HG03159 (cell line): ENCODE measurements around the gene ZDHHC19.
"Not testable (repeated sequence)": the region's sequence is repeated elsewhere in the genome, so short reads cannot be mapped to it uniquely, and the experiment has no call there.

Experiments
- ATAC-seq: cut with Tn5 transposase; IDR thresholded peaks from one replicate; pipeline ENCODE4 v1.9.1; 2021; ENCODE audit warnings: mild to moderate bottlenecking, moderate library complexity; ENCODE audit not compliant: unreplicated experiment

Gene ZDHHC19

DNA sequence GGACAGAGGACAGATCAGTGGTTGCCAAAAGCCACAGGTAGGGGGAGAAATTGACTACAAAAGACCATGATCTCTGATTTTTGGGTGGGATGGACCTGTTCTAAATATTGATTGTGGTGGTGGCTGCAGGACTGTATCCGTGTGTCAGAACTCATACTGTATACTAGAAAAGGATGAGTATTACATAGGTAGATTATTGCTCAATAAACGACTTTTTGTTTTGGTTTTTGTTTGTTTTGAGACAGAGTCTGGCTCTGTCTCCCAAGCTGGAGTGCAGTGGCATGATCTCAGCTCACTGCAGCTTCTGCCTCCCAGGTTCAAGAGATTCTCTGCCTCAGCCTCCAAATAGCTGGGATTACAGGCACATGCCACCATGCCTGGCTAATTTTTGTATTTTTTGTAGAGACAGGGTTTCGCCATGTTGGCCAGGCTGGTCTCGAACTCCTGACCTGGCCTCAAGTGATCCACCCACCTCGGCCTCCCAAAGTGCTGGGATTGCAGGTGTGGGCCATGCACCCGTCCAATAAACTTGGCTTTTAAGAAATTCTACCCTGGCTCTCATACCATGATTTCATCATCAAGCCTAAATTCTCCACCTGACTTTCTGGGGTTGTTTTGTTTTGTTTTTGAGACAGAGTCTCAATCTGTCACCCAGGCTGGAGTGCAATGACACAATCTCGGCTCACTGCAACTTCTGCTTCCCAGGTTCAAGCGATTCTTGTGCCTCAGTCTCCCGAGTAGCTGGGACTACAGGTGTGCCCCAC is 5.6 kb downstream of the ZDHHC19 start:
- ATAC-seq: not testable (repeated sequence)

DNA sequence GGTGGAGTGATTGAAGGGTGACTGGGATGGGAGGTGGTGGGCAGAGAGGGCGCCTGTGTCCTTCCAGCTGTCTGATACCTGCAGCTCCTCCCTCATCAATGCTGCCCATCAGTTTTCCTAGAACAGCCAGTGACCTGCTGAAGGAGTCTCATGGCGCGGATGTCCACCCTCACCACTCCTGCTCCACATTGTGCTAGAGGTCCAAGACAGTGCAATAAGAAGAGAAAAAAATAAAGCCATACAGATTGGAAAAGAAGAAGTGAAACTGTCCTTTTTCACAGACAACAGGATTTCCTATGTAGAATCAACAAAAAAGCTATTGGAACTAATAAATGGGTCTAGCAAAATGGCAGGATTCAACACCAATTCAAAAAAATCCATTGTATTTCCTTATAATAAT is 7.4 kb downstream of the ZDHHC19 start:
- no peak for ATAC-seq

GRCh38 chr3:196202516-196202970 is 8.7 kb downstream of the ZDHHC19 start:
- ATAC-seq: no peak

GRCh38 chr3:196198771-196199753 is 12.1 kb downstream of the ZDHHC19 start:
- no peak for ATAC-seq

DNA sequence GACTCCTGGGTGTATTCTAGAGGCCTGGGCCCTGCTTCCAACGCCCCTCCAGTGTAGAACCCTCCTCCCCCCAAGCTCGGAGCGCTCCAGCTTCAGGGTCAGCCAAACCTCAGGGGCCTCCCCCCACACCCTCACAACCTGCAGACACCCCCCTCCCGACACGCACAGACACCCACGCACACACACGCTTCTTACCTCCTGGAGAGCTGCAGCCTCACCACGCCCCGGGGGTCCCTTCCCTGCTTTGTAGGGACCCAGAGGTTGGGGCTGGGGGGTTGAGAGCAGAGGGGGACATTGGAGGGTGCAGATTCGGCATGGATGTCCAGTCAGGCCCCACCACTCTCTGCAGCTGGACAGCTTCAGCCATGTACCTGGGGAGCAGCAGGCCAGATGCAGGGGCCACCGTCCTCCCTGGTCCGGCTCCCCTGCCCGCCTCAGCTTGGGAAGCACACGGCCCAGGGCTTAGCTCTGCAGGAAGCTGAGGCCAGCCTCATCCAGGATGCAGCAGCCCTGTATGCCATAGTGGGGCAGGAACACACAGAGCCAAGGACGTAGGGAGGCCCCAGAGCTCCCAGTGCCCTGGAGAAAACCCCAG is 13.0 kb downstream of the ZDHHC19 start:
- ATAC-seq: no peak

DNA sequence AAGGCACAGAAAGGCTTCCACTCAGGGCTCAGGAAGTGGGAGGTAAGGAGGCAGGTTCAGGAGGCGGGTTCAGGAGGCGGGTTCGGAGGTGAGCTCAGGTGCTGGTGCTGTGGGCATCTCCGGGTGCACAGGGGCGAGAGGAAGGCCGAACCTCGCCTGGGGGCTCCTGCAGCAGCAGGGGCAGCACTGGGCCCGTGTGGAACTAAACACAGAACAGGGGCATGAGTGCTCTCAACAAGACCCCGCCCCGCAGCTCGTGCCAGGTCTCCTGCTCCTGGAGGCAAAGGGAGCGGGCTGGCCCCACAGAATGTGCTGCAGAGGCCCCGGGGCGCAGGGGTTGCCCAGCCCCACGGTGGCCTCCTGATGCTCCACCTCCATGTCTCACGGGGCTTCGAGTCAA is 13.7 kb downstream of the ZDHHC19 start:
- no peak for ATAC-seq

DNA sequence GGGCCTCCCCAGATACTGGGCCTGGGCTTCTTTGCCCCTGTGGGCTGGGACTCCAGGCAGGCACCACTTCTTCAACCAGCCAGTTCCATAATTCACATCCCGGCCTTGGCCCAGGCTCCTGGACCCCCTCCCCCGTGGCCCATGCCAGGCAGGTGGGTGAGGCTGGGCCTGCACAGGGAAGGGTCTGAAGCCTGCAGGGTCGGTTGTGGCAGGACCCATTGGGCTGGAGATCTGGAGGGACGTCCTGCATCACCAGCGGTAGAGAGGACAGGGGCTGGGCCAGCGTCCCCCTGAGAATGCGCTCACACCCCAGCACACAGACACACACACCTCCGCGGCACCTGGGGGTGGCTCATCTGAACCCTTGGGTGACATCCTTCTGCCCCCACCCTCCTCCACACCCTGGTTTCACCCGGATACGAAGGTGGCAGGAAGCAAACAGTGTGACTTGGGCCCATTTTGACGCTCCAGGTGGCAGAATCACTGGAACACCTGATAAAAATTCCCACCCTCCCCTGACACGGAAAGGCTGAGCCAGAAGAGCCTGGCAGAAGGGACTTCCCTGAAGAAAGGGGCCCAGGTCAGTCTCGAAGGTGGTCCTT is 15.4 kb downstream of the ZDHHC19 start:
- no peak for ATAC-seq

DNA sequence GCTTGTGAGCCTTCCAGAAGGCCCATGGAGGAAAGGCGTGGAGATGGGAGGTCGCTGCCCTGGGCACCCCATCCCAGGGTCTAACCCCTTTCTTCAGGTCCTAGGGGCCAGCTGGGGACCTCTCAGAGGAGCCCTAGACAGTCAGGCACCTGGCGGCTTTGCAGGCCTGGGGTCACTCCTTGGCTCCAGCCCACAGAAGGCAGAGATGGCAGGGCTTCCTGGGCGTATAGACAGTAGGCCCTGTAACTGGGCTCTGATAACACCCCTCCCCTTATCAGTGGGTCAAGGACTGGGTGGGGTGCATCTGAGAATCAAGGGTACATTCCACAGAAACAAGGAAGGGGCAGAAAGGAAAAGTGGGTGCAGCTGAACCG is 16.7 kb downstream of the ZDHHC19 start:
- no peak for ATAC-seq

DNA sequence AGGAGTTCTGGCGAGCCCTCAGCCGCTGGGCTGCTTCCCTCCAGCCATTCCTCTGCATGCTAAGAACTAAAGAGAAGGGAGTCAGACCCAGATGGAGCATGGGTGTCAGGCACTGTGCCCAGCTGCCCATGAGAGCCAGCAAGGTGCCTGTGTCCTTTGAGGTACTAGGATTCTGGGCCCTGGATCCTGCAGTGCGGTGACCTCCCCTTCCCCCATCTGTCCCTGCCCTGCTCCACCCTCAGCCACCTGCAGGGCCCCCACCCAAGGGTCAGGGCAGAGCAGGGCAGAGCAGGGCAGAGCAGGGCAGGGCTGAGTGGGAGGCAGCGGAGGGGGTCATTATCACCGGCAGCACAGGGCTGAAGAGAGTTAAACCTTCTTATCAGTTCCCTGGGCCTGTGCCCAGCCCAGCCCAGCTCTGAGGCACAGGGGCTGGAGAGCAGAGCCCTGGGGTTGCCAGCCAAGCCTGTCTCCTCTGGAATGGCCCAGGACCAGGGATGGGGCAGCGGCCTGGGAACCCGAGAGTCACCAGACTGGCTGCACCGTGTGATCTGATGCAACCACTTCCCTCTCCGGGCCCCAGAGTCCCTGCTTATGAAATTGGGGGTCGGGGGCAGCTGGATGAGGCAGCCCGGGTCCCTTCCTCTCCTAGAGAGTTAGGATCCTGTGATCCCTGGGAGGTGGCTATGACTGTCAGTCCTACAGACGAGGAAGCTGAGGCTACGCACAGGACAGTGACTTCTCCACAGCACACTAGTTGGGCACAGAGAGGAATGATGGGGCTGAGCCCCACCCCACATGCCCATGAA is 17.3 kb downstream of the ZDHHC19 start:
- ATAC-seq: no peak

DNA sequence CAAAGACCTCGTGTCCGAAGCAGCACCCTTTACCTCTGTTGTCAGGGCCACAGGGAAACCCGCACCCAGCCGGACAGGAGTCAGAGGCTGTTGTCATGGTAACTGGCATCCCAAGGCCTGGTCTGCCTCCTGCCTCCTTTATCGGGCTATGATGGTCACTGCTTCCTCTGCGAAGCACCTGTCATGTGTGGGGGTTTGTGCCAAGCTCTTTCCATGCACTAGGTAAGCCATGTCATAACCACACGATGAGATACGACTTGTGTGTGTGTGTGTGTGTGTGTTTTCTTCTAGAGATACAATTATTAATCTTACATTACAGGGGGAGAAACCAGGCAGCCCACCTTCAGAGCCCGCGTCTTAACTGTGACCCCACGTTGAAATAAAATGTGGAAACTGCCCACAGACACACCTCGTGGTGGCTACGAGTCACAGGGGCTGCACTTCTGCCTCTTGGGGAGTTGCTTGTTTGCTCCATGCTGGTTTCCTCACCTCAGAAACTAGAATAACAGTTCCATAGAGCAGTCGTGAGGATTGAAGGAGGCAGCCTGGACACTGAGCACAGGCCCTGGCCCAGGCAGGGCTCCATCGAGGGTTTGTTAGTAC is 18.0 kb downstream of the ZDHHC19 start:
- ATAC-seq: no peak

DNA sequence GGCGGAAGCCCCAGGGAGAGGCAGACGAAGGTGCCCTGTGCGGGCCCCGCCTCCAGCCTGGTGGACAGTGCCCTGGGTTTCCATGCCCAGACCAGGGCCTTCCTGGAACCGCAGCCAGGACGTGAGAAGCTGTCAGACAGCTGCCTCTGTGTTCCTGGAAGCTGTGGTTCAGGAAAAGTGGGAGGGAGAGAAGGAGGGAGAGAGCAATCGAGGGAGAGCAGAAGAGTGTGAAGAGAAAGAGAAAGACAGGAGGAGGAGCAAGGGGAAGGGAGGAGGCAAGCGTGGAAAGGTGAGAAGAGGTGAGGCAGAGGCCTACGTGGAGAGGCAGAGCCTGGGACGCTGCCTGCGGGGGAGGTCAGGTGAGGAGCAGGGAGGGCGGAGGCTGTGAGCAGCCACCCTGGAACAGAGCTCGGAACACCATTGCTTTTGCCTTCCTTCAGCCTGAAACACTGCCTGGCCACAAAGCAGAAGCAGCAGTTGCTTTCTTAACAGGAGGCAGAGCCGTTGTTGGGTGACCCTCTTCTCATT is 18.6 kb downstream of the ZDHHC19 start:
- no peak for ATAC-seq

GRCh38 chr3:196192036-196192523 is 19.1 kb downstream of the ZDHHC19 start:
- ATAC-seq: no peak

GRCh38 chr3:196189566-196190347 is 21.4 kb downstream of the ZDHHC19 start:
- no peak for ATAC-seq

GRCh38 chr3:196186651-196187573 is 24.3 kb downstream of the ZDHHC19 start:
- peak; percentile 37 for ATAC-seq

DNA sequence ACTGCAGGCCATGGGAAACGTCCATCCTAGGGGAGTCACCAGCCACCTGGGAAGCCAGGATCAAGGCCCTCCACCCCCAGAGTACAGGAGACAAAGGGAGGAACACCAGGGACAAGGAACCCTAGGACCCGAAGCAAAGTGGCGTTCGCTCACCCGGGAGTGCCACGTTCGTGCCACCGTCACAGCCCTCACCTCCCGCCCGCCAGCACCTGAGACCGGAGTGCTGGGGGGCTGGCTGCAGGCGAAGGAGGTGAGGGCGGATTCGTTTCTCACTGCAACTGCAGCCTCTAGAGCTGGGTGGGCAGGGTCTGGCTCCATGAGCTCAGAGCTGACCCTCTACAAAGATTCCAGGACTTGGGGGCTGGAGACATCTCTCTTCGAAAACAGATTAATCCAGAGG is 26.3 kb downstream of the ZDHHC19 start:
- no peak for ATAC-seq

DNA sequence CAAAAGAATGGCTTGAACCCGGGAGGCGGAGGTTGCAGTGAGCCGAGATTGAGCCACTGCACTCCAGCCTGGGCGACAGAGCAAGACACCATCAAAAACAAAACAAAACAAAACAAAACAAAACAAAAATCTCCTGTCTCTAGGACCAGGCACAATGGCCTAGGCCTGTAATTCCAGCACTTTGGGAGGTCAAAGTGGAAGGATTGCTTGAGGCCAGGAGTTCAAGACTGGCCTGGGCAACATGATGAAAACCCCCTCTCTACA is 27.1 kb downstream of the ZDHHC19 start:
- ATAC-seq: not testable (repeated sequence)

GRCh38 chr3:196181127-196181546 is 30.1 kb downstream of the ZDHHC19 start:
- no peak for ATAC-seq

DNA sequence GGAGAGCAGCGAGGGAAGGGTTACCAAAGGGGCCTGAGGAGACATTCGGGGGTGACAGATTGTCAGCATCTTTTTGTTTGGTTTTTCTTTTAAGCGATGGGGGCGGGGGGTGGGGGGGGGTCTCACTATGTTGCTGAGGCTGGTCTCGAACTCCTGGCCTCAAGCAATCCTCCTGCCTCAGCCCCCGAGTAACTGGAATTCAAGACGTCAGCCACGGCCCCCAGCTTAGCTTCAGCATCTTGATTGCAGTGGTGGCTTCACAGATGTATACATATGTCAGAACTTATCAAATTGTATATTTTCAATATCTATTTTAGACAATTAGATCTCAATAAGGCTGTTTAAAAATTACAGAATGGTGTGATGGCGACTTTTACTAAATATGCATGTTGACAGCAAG is 30.9 kb downstream of the ZDHHC19 start:
- no peak for ATAC-seq
